Superior temporal gyrus (tissue), 1 donor: ENCODE data around the gene CACNA1H.
"Not testable (repeated sequence)": the region's sequence is repeated elsewhere in the genome, so short reads cannot be mapped to it uniquely, and the experiment has no call there.

Source experiments
- DNase-seq: peaks from one replicate; pipeline ENCODE4 v3.0.0-alpha.2; 2016; ENCODE audit errors: extremely low spot score

The CACNA1H gene

GRCh38 chr16:1192384-1193073 is 39.6 kb downstream of the CACNA1H start:
- no peak for DNase-seq

DNA sequence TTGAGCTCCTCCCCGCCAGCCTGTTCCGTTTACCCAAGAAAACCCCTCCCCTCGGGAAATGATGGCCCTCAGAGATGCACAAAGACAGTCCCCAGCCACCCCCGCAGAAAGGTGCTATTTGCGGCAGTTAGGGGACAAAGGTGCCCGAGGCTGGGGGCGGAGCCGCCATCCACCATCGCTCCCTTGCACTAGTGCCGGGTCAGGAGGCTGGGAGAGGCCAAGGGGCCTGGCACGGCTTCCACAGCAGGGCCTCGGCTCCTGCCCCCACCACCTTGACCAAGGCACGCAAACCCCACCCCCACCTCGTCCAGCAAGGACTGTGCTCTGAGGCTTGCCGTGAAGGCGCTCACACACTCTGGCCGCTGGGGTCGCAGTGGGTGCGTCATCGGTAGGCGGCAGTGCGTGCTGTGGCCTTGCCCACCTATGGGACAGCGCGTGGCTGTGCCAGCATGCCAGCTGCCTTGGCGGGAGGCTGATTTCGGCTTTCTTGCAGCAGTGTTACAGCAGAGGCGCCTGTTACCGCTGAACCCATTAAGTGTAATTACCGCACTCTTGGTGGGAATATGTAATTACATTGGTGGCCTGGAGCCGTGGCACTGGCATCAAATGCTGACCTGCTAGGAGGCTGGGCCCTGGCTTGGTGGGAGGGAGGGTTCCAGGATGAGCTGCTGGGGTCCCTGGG is 40.4 kb downstream of the CACNA1H start:
- DNase-seq = no peak

GRCh38 chr16:1193825-1194581 is 41.1 kb downstream of the CACNA1H start:
- no peak for DNase-seq

DNA sequence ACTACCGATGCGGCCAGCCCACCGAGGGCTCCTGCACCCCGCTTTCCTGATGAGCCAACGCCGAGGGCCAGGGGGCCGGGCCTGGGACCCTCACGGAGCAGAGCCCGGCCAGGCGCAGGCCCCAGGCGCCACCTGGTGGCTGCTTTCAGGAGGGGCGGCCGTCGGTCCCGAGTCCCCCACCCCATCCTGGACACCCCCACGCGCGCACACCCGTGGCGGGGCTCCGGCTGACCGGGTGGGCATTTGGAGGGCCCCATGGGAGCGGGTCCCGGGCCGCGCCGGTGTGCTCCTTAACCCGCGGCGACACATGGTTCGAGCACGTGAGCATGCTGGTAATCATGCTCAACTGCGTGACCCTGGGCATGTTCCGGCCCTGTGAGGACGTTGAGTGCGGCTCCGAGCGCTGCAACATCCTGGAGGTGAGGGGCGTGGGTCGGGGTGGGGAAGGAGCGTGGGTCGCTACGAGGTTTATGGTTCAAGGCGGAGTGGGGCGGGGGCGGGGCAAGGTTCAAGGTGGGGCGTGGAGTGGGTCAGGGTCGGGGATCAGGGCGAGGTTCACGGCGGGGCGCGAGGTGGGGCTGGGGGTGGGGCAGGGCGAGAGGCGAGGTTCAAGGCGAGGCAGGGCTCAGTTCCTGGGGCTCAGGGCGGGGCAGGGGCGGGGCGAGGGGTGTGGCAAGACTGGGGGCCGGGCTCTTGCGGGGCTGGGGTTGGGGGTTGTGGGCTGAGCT is 41.9 kb downstream of the CACNA1H start:
- DNase-seq = no peak

DNA sequence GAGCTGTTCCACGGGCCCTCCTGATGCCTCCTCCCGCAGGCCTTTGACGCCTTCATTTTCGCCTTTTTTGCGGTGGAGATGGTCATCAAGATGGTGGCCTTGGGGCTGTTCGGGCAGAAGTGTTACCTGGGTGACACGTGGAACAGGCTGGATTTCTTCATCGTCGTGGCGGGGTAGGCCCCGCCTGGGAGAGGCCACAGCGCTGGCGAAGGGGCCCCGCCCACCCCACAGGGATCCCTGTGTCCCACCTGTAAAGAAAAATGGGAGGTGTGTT is 42.4 kb downstream of the CACNA1H start:
- DNase-seq = no peak

DNA sequence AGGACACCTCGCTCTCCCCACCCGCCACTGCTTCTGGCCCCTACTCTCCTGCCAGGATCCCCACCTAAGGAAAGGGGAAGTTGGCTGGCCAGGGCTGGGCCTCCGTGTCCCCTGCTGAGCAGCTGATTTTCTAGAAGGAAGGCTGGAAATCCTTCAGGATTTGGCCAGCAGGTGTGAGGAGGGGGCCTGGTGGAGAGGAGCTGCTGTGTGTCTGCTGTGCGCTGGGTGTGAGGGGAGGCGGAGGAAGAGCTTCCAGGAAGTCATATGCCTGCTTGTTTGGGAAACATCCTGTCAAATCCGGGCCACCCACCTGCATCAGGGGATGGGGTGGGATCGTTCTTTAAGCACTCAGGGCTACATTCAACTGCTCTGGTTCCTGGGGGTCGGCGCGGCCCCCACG is 43.6 kb downstream of the CACNA1H start:
- no peak for DNase-seq

DNA sequence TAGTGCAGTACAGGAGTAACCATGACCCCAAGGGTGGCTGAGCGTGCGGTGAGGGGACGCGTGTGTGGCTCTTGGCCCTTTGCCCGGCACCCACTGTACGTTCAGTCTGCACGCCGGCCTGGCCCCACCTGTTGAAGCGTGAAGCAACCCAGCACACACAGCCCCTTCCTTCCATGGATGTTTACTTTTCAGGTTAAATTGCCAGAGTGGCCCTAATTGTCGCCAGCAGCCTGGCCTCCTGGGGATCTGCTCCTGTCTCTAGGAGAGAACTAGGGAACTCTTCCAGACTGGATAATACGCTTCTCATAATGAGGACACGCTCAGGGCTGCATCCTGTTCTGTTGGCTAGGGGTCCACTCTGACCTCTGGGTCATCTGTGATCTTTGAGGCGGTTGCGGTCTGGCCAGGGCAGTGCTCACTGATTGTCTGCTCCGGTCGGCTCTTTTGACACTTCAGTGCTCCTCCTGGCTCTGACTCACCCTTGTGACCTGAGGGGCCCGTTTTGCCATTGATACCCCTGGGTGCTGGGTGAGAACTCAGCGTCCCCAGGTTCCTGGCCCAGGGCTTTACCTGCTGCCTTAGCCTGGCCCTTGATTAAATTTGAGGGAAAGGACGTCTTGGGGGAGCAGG is 44.4 kb downstream of the CACNA1H start:
- DNase-seq = no peak

DNA sequence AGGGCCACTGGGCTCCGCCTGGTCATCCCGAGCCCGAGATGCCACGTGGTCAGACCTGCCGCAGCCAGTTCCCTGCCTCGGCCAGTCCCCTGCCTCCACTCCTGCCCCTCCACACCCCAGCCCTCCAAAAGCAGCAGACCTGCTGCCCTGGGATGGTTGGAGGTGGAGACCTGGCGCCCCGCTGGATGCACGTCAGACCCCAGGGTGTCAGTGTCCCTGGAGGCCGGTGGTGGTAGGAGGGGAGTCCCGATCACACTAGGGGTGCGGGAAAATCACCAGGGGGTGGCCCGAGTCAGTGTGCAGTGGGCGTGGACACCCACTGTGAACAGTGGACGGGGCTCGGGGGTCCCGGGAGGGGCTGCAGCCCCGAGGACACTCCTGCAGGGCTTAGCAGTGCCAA is 45.3 kb downstream of the CACNA1H start:
- DNase-seq = no peak

DNA sequence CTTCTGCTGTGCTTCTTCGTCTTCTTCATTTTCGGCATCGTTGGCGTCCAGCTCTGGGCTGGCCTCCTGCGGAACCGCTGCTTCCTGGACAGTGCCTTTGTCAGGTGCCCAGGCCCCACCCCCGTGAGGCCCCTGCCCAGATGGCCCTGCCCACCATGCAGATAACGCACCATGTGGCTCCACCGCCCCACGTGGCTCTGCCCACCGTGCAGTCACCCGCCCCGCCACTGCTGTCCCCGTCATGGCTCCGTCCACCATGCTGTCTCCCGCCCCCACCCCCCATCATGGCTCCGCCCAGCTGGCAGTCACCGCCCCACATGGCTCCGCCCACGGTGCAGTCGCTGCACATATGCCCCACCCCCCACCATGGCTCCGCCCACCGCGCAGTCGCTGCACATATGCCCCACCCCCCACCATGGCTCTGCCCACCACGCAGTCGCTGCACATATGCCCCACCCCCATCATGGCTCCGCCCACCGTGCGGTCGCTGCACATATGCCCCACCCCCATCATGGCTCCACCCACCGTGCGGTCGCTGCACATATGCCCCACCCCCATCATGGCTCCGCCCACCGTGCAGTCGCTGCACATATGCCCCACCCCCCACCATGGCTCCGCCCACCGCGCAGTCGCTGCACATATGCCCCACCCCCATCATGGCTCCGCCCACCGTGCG is 45.9 kb downstream of the CACNA1H start:
- DNase-seq = not testable (repeated sequence)

- no peak for DNase-seq
Measured at GRCh38 chr16:1199347-1200013, 46.6 kb downstream of the CACNA1H start.

DNA sequence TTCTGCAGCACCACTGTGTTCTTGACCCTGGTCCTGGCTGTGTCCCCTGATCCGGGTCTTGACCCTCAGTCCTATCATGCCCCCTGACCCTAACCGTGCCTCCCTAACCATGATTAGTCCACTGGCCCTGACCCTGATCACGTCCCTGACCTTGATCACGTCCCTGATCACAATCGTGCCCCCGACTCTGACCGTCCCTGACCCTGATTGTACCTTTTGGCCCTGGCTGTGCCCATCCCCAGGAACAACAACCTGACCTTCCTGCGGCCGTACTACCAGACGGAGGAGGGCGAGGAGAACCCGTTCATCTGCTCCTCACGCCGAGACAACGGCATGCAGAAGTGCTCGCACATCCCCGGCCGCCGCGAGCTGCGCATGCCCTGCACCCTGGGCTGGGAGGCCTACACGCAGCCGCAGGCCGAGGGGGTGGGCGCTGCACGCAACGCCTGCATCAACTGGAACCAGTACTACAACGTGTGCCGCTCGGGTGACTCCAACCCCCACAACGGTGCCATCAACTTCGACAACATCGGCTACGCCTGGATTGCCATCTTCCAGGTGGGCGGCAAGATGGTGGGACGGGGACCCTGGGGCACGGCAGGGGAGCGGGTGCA is 47.2 kb downstream of the CACNA1H start:
- no peak for DNase-seq

GRCh38 chr16:1201444-1201843 is 48.5 kb downstream of the CACNA1H start:
- DNase-seq = no peak

GRCh38 chr16:1202274-1202673 is 49.4 kb downstream of the CACNA1H start:
- no peak for DNase-seq

- no peak for DNase-seq
Measured at GRCh38 chr16:1204933-1205332, 52.0 kb downstream of the CACNA1H start.

DNA sequence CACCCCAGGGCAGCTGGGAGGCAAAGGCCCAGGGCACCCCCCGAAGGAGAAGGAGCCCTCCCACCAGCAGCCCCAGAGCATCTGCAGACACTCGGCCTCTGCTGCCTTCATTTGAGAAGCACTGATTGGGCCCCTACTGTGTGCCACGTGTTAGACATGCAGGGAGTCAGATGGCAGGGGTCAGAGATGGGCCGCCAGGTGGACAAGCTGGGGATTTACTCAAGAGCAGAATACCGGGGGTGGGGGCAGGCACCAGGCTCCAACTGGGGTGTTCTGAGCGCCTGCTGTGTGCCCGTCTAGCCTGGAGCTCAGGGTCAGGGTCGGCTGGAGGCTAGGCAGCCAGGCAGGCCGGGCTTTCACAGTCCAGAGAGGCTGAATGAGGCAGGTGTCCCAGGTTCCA is 53.4 kb downstream of the CACNA1H start:
- no peak for DNase-seq

DNA sequence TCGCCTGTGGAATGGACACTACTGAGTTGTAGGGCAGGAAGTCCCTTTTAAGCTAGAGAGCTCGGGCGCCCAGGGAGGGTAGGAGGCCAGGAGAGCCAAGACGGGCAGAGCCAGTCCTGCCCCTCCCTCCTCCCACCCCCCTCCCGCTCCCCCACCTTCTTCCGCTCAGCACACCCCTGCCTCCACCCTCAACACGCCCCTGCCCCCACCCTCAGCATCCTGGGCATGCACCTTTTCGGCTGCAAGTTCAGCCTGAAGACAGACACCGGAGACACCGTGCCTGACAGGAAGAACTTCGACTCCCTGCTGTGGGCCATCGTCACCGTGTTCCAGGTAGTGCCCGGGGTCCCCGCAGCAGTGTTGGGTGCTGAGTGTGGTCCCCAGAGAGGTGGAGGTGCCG is 53.9 kb downstream of the CACNA1H start:
- DNase-seq = no peak

DNA sequence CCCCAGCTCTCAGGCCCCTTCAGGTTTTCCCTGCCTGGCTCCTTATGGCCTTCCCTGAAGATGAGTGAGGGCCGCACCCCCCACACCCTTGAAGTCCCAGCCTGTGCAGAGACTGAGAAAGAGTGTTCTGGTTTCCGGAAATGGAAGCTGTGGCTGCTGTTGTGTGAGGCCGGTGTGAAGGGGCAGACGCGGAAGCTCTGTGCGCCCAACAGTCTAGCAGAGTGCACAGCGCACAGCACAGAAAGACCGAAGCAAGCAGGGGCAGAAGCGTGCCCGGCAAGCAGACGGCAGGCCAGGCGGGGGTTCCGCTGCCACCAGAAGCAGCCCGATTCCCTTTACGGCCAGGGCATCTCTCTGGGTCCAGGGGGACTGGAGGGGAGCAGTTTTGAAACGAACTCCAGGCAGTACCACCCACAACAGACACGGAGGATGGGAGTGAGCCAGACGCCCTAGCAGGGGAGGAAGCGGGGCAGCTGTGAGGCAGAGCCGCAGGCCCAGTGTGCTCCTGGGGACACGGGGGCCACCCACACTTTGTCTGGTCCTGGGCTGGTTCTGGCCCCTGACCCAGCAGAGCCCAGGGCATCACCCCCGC is 55.4 kb downstream of the CACNA1H start:
- DNase-seq = no peak

GRCh38 chr16:1209081-1209480 is 56.2 kb downstream of the CACNA1H start:
- DNase-seq = no peak

GRCh38 chr16:1210461-1210860 is 57.6 kb downstream of the CACNA1H start:
- DNase-seq = no peak
